OCI-LY1 (cell line): ENCODE data around the gene VWA8.

ENCODE experiments used
- CTCF ChIP-seq: fragments of 200-600 bp; sonication (generic), shearing (Covaris generic); IDR thresholded peaks from 2 replicates; pipeline ENCODE4 v1.5.1; 2017; ENCODE audit warnings: mild to moderate bottlenecking, antibody characterized with exemption, low read length, moderate library complexity, mixed read lengths
- EZH2 ChIP-seq: fragments of 200-600 bp; sonication (generic), shearing (Covaris generic); IDR thresholded peaks from 2 replicates; pipeline ENCODE4 v1.8.0; 2017; ENCODE audit warnings: borderline replicate concordance, mixed run types, mild to moderate bottlenecking, antibody characterized with exemption, low read length, moderate library complexity, mixed read lengths

GRCh38 chr13:41973247-41973741, 12.4 kb upstream of the VWA8 start:
- no peak for TF ChIP-seq EZH2
- no peak for TF ChIP-seq CTCF
